Right lobe of liver (tissue), 6 donors: ENCODE results near the gene CMTM5. TPM values are rescaled to one million over a fixed set of nuclear protein-coding genes. Genes with fewer than 3 reads are reported as not detected.

Experiments used
- ATAC-seq, 4 donors: fragments of 200-7000 bp; cut with Tn5 transposase; one replicate each; pipeline ENCODE4 v1.9.1; 2020; ENCODE audit warnings: mild to moderate bottlenecking in 4 of 4, moderate library complexity in 4 of 4
- DNase-seq, 3 donors: peaks; one replicate each; pipeline ENCODE4 v3.0.0-alpha.2; 2020
- H3K27ac ChIP-seq, 3 donors: fragments of 200-600 bp; one replicate each; pipeline ENCODE4 v1.8.0; 2022
- H3K27me3 ChIP-seq, 2 donors: fragments of 200-600 bp; one replicate each; pipeline ENCODE4 v1.8.0; 2022
- H3K36me3 ChIP-seq, 4 donors: fragments of 200-600 bp; sonication (generic) in 1 of 4; one replicate each; pipeline versions ENCODE4 v1.5.1 to v1.8.0; 2017 to 2022; ENCODE audit warnings: control low read depth in 1 of 4
- H3K4me1 ChIP-seq, 4 donors: fragments of 200-600 bp; sonication (generic) in 1 of 4; one replicate each; pipeline versions ENCODE4 v1.5.1 to v1.8.0; 2017 to 2022; ENCODE audit warnings: control low read depth in 1 of 4
- H3K4me3 ChIP-seq, 3 donors: fragments of 200-600 bp; one replicate each; pipeline ENCODE4 v1.8.0; 2022
- H3K9me3 ChIP-seq, 4 donors: fragments of 200-600 bp; sonication (generic) in 1 of 4; one replicate each; pipeline versions ENCODE4 v1.5.1 to v1.8.0; 2017 to 2022; ENCODE audit warnings: control low read depth in 1 of 4
- POLR2A ChIP-seq: fragments of 450-650 bp; IDR thresholded peaks from one replicate; pipeline ENCODE4 v1.6.1; 2017; ENCODE audit warnings: antibody characterized with exemption, mild to moderate bottlenecking
- WGBS: methylation state at CpG from one replicate; pipeline ENCODE4 v1.1.6; 2018; ENCODE audit warnings: low coverage, low lambda C conversion rate; ENCODE audit not compliant: insufficient coverage; ENCODE audit errors: missing lambda C conversion rate; 5-methylcytosine and 5-hydroxymethylcytosine counted together
- intact Hi-C, 2 donors: fragments of 100-400 bp; cut with DNase I; formaldehyde crosslinking; loops; one replicate each; pipeline versions ENCODE4 v1.11.2 to v1.14.1; 2022
- total RNA-seq, 6 experiments: library from RNA; depleted of rRNA in 2 of 6; stranded (reverse); fragments of >200 nt in 2 of 6; fragmentation: NEBNext Ultra II Directional in 3 of 6; extraction: Animal tissue kit (Norgen Biotek cat#: 25700) in 3 of 6; gene quantifications; one replicate each; pipeline versions ENCODE4 v1.1.0 to v1.2.4, GENCODE V29; 2016 to 2023
- TF ChIP-seq, protein P1 (sequence below), 4 donors: fragments of 200-600 bp in 3 of 4; fragments of 450-650 bp in 1 of 4; IDR thresholded peaks; one replicate each; pipeline versions ENCODE4 v1.5.1 to v1.8.0; 2016 to 2022; ENCODE audit warnings: antibody characterized with exemption in 4 of 4, mild to moderate bottlenecking in 2 of 4
- donor health status: DM: no; HTN: yes; CAD: no.
- donor health status: DM: no; HTN: no; CAD: no.
- donor health status: DM: no; HTN: no; CAD: no.
- donor health status: DM: no; HTN: yes; CAD: no.
- donor health status: DM: no; HTN: yes; CAD: no.

The CMTM5 gene
- total RNA-seq, 6 experiments from 2014 or later, result 0.32 to 0.49 TPM; not detected in 4

DNA sequence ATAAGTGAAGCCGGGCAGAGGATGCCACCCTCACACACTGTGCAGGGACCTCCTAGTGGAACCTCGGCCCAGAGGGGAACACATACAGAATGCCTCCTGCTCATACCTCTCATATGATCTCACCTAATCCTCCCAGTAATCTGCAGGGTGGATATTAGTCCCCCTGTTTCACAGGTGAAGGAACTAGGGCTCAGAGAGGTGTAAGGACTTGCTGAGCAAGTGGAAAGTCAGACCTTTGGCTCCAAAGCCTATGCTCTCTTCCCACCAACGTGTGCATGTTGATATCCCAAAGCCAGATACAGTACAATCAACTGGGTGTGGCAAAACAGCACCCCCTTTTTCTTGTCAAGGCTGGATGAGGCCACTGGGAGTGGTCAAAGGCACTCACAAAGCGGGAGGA, 27.1 kb downstream of the CMTM5 start:
- no peaks in the 10 kb centered on the region for H3K4me1 ChIP-seq
- ATAC-seq, result no peak
- H3K9me3 ChIP-seq, result no peaks in the 10 kb centered on the region
- TF ChIP-seq, protein P1, sequence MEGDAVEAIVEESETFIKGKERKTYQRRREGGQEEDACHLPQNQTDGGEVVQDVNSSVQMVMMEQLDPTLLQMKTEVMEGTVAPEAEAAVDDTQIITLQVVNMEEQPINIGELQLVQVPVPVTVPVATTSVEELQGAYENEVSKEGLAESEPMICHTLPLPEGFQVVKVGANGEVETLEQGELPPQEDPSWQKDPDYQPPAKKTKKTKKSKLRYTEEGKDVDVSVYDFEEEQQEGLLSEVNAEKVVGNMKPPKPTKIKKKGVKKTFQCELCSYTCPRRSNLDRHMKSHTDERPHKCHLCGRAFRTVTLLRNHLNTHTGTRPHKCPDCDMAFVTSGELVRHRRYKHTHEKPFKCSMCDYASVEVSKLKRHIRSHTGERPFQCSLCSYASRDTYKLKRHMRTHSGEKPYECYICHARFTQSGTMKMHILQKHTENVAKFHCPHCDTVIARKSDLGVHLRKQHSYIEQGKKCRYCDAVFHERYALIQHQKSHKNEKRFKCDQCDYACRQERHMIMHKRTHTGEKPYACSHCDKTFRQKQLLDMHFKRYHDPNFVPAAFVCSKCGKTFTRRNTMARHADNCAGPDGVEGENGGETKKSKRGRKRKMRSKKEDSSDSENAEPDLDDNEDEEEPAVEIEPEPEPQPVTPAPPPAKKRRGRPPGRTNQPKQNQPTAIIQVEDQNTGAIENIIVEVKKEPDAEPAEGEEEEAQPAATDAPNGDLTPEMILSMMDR (IDR thresholded peaks at IDR 0.05), result no peak
- TF ChIP-seq POLR2A, result no peak
- no peaks in the 10 kb centered on the region for H3K36me3 ChIP-seq
- no peak overlapping the region for H3K4me3 ChIP-seq
- WGBS, result no CpG with 5 or more reads among the region's 4 CpGs
- intact Hi-C loops, result no loop called here
- no peak for DNase-seq
- no peak overlapping the region for H3K27ac ChIP-seq
- no peaks in the 10 kb centered on the region for H3K27me3 ChIP-seq

DNA sequence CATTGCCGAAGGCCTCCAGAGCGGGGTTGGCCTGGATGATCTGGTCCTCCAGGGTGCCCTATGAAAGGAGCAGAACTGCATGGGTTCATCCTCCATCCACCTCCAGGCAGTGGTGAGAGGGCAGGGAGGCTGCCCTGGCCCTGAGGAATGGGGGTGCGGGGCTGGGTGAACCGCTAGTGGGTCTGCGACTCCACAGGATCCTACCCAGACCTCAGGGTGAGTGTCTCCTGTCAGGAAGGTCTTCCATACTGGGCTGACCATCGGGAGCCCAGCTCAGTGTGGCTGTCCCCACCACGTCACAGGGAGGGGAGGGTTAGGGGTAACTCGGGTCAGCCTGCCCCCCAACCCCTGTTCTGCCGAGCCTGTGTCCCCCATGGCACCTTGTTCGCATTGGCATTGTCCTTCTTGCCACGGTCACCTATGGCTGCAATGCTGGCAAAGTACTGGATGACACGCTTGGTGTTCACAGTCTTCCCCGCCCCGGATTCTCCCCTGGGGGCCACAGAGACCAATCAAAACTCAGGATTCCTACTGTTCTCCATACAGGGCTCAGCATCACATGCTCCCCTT, 27.6 kb downstream of the CMTM5 start:
- no peak for TF ChIP-seq POLR2A
- TF ChIP-seq, protein P1 (IDR thresholded peaks at IDR 0.05), result no peak
- intact Hi-C loops, result no loop called here
- DNase-seq, result no peak
- Histone ChIP-seq H3K27me3 (no peaks in the 10 kb centered on the region), H3K27ac (no peak overlapping the region), H3K4me1 (no peaks in the 10 kb centered on the region), H3K9me3 (no peaks in the 10 kb centered on the region), H3K4me3 (no peak overlapping the region), H3K36me3 (no peaks in the 10 kb centered on the region)
- no CpG with 5 or more reads among the region's 14 CpGs for WGBS
- ATAC-seq, result no peak

DNA sequence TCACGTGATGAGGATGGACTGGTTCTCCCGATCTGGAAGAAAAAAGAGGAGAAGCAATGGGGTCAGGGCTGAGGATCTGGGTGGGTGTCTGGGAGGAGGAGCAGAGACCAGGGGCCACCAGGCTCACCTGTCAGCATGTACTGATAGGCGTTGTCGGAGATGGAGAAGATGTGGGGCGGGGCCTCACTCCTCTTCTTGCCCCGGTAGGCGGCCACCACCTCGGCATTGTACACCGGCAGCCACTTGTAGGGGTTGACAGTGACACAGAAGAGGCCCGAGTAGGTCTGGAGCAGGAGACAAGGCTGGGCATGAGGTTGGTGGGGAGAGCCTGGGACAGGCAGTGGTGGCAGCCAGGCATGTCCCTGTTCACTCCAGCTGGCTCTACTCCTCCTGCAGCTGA, 28.2 kb downstream of the CMTM5 start:
- no peak for ATAC-seq
- no peak for DNase-seq
- Histone ChIP-seq H3K9me3 (no peaks in the 10 kb centered on the region), H3K27ac (no peak overlapping the region), H3K4me1 (no peaks in the 10 kb centered on the region), H3K4me3 (no peak overlapping the region), H3K36me3 (no peaks in the 10 kb centered on the region), H3K27me3 (no peaks in the 10 kb centered on the region)
- no peak for TF ChIP-seq POLR2A
- TF ChIP-seq, protein P1 (IDR thresholded peaks at IDR 0.05), result no peak
- intact Hi-C loops, result no loop called here
- 60% methylated on average over 1 of the region's 10 CpGs for whole genome bisulfite sequencing

DNA sequence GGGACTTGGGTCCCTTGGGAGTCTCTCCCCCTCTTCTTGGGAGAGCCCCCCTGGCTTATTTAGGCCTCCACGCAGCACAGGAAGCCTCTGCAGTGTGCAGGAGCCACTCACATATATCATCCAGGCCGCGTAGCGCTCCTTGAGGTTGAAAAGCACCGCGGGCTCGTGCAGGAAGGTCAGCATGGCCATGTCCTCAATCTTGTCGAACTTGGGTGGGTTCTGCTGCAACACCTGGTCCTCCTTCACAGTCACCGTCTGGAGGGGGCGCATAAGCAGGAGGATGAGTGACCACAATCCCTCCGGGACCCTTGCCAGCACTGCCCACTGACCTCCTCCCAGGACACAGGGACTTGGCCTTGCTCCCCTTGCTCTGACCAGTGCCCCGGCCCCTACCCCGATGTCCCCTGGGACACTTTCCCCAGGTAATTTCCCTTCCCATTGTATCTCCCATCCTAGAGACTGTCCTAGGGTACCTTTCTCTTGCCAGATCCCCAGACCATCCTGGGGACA, 28.7 kb downstream of the CMTM5 start:
- DNase-seq (no peak), ATAC-seq (no peak)
- intact Hi-C loops, result no loop called here
- Histone ChIP-seq H3K4me1 (no peaks in the 10 kb centered on the region), H3K36me3 (no peaks in the 10 kb centered on the region), H3K9me3 (no peaks in the 10 kb centered on the region), H3K4me3 (no peak overlapping the region), H3K27ac (no peak overlapping the region), H3K27me3 (no peaks in the 10 kb centered on the region)
- TF ChIP-seq, protein P1 (IDR thresholded peaks at IDR 0.05), result no peak
- no peak for TF ChIP-seq POLR2A
- WGBS, result 80% methylated on average over 1 of the region's 13 CpGs
